GOT3 (cell line): ENCODE measurements around the gene AGO4.
"Not testable (repeated sequence)": the region's sequence is repeated elsewhere in the genome, so short reads cannot be mapped to it uniquely, and the experiment has no call there.

Experiments used
- DNase-seq: peaks from one replicate; lab custom pipeline; 2025; ENCODE audit warnings: mixed read lengths; lab: John Stamatoyannopoulos, UW

Gene AGO4

GRCh38 chr1:35807614-35808449 lies at the start of gene AGO4:
TSS of gene AGO4 (plus strand) at chr1:35808016. CDS start at chr1:35808417, 401 bp downstream.
- DNase-seq: no peak

- no peak for DNase-seq
These were observed 45.7 kb upstream of the AGO4 start for GRCh38 chr1:35762141-35762540.

- no peak for DNase-seq
These were observed 44.6 kb upstream of the AGO4 start for GRCh38 chr1:35763201-35763600.

- DNase-seq: no peak
These were observed 43.5 kb upstream of the AGO4 start for GRCh38 chr1:35764283-35764682.

GRCh38 chr1:35768350-35769187 lies 39.2 kb upstream of the AGO4 start:
- no peak for DNase-seq

GRCh38 chr1:35769188-35769758 lies 38.5 kb upstream of the AGO4 start:
- DNase-seq: peak; percentile 66

- DNase-seq: no peak
These were observed 34.1 kb upstream of the AGO4 start for GRCh38 chr1:35773711-35774110.

GRCh38 chr1:35776172-35776571 lies 31.6 kb upstream of the AGO4 start:
- DNase-seq: not testable (repeated sequence)

GRCh38 chr1:35777109-35777508 lies 30.7 kb upstream of the AGO4 start:
- no peak for DNase-seq

GRCh38 chr1:35783055-35783583 lies 24.7 kb upstream of the AGO4 start:
- no peak for DNase-seq

GRCh38 chr1:35784364-35784763 lies 23.5 kb upstream of the AGO4 start:
- not testable (repeated sequence) for DNase-seq

- DNase-seq: no peak
These were observed 19.7 kb upstream of the AGO4 start for GRCh38 chr1:35788139-35788538.

- DNase-seq: no peak
These were observed 17.1 kb upstream of the AGO4 start for GRCh38 chr1:35790670-35791069.

GRCh38 chr1:35795295-35795694 lies 12.5 kb upstream of the AGO4 start:
- DNase-seq: no peak

GRCh38 chr1:35797380-35797779 lies 10.4 kb upstream of the AGO4 start:
- DNase-seq: no peak

GRCh38 chr1:35798019-35798418 lies 9.8 kb upstream of the AGO4 start:
- DNase-seq: not testable (repeated sequence)

- DNase-seq: not testable (repeated sequence)
These were observed 7.5 kb upstream of the AGO4 start for GRCh38 chr1:35800167-35800887.

- DNase-seq: no peak
These were observed 766 bp downstream of the AGO4 start for GRCh38 chr1:35808450-35809113.

- DNase-seq: no peak
These were observed 1.6 kb downstream of the AGO4 start for GRCh38 chr1:35809114-35810095.
